B cell (primary cell): ENCODE measurements around the gene BTBD10.

ENCODE experiments used
- CTCF ChIP-seq: fragments of 200-600 bp; IDR thresholded peaks from one replicate; pipeline ENCODE4 v1.8.0; 2022; ENCODE audit warnings: antibody characterized with exemption, mild to moderate bottlenecking
- EZH2 ChIP-seq: IDR thresholded peaks from 2 replicates; pipeline ENCODE4 v1.6.1; 2012; ENCODE audit warnings: borderline replicate concordance, low read depth, mild to moderate bottlenecking, moderate library complexity, low read length; ENCODE audit not compliant: insufficient read depth, poor library complexity, severe bottlenecking

GRCh38 chr11:13421561-13421960 lies 41.5 kb downstream of the BTBD10 start:
- TF ChIP-seq CTCF, result no peak
- TF ChIP-seq EZH2, result no peak
